HS-5 (cell line): ENCODE data around the gene EEF1AKMT3.

Experiments used
- DNase-seq: peaks from one replicate; pipeline ENCODE4 v3.0.0-alpha.2; 2012; ENCODE audit warnings: low read depth

The EEF1AKMT3 gene

DNA sequence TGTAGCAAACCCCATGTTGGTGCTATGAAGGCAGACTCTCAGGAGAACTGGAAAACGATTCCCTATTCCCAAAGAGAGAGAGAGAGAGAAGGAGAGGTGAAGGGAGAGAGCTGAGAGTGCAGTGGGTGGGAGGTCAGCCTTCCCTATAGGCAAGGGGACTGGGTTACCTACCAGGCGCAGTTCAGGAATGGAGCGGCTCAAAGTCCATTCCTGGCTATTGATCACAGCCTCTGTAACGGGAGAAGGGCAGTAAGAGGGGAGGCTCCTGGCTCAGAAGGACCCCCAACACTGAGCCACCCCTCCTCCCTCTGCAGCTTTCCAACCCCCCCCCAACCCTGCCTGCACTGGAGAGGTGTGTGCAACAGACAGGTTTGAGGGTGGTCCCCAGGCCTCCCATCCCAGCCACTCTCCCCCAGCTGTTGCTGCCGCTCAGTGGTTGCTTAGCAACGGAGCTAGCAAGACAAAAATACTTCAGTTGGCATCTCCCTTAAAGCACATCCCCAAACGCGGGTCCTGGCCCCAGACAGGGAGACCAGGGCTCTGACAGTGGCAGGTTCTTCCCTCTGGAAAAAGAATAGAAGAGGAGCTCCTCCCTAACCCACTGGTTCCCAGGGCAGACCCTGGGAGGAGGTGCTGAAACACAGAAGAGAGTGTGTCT lies 37.1 kb upstream of the EEF1AKMT3 start:
- DNase-seq = no peak

DNA sequence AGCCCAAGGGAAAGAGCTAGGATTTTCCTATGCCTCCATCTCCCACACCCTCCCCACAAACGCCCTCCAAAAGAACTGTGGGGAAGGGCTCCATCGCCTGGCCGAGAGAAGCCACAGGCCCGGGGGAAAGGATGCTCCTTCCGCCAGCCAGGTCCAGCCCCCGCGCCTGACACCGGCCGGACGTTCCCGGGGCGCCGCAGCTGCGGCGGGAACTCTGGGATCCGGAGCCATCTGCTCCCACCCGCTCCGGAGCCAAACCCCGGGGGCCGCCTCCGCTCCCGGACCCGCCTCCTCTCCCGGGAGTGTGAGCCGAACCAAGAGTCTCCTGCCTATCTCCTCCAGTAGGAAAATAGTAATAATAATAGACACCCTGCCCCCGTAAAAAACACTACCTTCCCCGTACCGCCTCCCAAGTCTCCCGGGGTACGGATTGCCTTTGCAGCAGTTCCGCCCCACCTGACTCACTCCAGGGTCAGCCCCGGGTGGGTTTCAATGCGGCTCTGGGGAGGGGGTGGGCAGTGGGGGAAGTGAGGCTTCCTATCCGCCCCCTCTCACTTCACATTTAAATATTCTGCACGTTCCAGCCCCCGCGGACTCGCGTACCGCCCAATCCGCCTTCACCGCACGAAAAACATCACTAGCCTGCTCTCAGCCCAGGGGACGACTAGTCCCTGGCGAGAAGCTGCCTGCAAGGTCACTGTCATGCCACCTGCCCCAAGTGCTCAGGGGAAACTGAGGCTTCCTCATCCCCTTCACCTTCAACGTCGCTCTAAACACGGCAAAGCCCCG lies 36.3 kb upstream of the EEF1AKMT3 start:
- no peak for DNase-seq

DNA sequence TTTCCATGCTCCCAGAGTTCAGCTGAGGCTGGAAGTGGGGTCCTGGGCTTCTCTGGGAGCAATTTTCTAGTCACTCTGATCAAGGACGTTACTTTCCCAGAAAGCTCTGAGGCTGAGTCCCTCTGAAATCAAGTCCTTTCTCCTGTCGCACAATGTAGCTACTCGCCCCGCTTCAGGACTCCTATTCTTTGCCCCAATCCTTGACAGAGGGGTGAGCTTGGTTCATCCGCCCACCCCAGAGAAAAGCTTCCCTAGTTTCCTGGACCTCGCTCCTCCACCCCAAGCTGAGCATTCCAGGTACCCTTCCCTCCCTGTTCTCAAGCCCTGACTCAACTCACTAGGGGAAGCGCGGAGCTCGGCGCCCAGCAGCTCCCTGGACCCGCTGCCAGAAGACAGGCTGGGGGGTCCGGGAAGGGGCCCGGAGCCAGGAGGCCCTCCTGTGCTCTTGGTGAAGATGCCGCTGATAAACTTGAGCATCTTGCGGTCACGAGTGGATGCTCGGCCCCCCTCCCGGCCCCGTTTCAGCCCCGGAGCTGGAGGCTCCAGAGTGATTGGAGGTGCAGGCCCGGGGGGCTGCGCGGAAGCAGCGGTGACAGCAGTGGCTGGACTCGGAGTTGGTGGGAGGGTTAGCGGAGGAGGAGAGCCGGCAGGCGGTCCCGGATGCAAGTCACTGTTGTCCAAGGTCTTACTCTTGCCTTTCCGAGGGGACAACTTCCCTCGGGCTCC lies 35.5 kb upstream of the EEF1AKMT3 start:
- no peak for DNase-seq

DNA sequence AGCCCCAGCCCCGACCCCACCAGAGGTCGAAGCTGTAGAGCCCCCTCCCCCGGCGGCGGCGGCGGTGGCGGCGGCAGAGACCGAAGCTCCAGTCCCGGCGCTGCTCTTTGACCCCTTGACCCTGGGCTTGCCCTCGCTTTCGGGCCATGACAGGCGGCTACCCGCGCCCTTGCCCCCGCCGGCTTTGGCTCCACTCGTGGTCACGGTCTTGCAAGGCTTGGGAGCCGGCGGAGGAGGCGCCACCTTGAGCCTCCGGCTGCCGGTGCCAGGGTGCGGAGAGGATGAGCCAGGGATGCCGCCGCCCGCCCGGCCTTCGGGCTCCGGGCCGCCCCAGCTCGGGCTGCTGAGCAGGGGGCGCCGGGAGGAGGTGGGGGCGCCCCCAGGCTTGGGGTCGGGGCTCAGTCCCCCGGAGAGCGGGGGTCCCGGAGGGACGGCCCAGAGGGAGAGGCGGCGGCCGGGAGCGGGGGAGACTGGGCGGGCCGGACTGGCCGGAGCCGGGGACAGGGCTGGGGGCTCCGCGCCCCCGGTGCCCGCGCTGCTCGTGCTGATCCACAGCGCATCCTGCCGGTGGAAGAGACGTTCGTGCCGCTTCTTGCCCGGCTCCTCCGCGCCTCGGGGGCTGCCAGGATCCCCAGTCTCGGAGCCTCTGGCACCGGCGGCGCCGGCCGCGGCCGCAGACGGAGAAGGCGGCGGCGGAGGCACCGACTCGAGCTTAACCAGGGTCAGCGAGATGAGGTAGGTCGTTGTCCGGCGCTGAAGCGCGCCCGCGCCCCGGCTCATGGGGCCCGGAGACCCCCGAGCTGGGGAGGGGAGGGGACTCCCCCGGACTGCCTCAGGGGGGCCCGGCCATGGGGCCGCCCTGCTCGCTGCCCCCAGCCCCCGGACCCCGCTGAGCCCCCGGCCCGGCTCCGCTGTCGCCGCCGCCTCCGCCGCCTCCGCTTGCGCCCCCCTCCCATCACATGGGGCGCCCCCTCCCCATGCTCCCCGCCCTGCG lies 34.6 kb upstream of the EEF1AKMT3 start:
- no peak for DNase-seq

DNA sequence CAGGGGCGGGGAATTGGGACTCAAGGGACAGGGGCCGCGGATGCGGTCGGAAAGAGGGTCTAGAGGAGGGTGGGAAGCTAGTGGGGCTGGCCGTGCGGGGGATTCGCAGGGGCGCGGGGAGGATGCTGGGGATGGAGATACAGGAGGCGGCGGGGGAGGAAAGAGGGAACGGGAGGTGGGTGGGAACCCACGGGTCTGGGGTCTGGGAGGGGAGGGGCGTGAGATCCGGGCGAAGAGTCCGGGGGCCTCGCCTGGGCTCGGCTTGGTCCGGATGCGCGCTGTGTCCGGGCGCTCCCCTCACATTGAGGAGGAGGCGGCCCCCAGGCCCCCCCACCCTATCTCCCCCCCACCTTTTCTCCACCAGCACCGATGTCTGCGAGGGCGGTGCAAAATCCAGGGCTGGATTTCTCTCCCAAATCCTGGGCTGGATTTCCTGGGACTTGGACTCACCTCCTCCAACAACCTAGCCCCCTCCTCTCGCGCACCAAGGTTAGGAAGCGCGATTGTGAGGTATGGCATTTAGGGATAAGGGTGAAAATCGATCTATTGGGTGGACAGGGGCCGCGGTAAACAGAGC lies 33.7 kb upstream of the EEF1AKMT3 start, which contains the start of gene AGAP2:
Gene AGAP2 (minus strand): TSS at position 82 of the 577 bp plus-strand sequence. CDS start 496 bp downstream, outside the sequence.
- DNase-seq = no peak

DNA sequence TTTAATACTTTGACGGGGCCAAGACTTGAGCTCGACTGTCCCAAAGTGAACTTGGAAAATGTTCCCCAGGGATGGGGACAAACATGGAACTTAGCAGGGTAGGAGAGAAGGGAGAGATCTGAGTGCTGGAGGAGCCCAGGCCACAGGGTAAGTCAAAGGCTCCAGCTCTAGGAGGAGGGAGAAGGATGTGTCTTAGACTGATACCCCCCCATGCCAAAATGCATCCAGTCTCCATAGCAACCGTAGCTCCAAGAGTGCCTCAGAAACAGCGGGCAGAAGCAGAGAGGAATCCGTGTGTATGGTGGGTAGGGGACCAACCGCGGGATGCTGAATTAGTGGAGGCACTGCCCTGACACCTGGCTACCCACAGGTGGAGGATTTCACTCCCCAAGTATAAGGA lies 33.0 kb upstream of the EEF1AKMT3 start:
- no peak for DNase-seq

DNA sequence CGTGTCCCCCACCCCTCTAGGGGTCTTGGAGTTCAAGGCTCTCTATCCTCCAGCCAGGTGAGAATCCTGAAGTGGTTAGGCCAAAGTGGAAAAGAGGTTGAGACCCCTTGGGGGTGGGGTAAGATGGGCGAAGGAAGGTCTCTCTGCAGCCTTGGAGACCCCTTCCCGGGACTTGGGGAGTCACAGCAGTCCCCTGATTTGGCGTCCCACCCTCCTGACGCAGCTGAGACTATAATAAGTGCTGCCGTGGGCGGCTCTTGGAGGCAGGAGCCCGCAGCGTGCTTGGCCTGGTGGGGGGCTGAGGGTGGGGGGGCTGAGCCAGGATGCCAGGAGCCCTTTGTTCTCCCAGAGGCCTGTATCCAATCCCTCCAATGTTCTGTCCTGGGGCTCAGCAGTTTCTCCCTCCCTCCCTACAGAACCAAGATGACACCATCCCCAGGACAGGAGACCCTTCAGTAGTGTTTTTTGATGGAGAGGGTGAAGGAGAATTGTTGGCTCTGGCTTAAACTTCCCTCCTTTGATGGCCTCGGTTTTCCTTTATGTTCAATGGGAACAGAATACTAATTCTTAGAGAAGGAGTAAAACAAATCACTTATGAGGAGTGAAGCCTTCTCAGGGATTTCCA lies 32.4 kb upstream of the EEF1AKMT3 start:
- no peak for DNase-seq

DNA sequence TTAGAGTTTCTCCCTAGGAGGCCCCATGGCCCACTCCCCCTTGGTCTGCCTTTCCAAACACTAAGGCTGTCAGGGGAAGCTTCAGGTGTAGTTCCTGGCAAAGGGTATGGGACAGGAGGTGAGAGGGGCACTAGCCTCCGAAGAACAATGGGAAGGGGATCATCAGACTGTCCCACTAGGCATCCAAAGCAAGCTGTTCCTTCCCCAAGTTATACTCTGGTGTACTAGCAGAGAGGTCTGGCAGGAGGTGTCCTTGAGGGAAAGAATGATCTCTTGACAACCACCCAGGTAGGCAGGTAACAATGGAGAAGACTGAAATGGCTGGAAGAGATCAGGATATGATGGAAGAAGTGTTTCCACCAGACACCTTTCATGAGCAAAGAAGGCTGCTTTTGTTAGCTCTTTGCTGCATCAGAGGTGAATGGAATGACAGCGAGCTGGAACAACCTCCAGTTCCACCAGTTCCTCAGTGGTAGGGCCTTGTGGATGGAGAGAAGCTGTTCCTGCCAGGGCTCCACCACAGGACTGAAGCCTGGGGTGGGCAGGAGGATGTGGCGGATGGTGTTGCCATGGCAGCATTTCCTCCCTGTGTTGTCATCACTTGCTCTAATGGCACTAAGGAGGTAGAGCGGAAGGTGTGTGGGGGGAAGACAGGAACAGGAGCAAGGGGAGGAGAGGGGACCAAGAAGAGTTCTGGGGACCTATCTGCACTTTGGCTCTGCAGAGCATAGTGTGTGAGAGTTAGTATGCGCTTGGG lies 31.6 kb upstream of the EEF1AKMT3 start:
- no peak for DNase-seq

DNA sequence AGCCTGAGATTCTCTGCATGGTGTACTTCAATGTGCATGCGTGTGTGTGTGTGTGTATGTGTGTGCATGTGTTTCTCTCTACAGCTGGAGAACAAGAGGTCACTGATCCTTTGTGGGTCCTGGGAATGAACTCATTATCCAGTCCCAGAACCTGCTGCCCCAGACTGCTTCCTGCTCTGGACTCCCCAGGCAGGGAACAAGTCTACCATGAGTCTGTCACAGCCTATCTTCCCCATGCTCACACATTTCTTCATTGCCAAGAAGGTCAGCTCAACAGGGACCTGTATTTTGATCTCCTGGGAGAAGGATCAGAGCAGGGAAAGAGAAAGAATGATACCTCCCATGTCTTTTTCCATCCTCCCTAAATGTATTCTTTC lies 31.0 kb upstream of the EEF1AKMT3 start:
- DNase-seq = no peak

DNA sequence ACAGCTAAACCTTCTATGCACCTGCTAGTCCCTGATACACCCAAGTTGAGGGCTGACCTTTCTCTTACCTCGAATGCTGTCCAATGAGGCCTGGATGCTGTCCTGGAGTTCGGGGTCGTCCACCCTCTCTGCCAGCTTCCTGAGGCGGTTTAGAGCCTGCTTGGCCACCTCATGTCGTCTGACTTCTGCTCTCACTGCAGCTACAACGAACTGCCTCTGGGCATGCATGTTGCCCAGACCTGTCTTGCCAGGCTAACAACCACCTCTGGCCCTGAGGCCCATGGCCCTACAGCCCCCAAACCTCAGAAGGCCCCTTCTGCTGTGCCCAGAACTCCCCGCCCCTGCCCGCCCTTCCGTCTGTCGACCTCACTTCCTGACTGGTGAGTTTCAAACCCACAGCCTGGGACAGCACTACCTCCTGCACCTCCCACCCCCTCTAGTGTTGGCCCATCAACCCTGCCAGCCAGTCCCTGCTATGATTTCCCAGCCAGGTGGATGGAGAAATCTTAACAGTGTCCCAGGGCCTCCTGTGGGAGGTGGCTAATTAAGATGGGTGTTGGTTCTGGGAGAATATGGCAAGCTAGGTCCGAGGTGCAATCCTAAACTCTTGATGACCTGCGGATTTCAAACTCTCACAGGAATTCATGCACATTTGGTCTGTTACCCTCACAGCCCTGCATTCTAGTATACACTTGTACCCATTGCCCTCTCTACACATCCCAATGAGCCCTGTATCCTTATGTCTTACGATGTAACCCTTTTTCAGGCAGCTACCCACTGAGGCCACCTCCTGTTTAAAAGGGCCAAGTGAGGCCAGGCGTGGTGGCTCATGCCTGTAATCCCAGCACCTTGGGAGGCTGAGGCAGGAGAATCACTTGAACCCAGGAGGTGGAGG lies 30.3 kb upstream of the EEF1AKMT3 start:
- no peak for DNase-seq

DNA sequence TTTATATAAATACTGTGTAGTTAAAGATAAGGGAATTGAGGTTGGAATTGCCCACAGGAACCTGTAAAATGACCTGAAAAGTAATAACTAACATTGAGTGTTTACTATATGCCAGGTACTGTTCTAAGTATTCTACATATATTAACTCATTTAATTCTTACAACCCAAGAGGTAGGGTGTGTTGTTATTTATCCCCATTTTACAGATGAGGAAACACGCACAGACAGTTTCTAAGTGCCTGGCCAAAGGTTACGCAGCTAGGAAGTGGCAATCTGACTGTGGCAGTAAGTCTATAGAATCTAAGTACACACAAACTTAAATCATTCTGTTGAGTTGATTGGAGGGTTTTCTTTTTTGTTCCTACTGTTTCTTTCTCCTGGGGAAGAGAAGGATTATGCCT lies 28.6 kb upstream of the EEF1AKMT3 start:
- no peak for DNase-seq

DNA sequence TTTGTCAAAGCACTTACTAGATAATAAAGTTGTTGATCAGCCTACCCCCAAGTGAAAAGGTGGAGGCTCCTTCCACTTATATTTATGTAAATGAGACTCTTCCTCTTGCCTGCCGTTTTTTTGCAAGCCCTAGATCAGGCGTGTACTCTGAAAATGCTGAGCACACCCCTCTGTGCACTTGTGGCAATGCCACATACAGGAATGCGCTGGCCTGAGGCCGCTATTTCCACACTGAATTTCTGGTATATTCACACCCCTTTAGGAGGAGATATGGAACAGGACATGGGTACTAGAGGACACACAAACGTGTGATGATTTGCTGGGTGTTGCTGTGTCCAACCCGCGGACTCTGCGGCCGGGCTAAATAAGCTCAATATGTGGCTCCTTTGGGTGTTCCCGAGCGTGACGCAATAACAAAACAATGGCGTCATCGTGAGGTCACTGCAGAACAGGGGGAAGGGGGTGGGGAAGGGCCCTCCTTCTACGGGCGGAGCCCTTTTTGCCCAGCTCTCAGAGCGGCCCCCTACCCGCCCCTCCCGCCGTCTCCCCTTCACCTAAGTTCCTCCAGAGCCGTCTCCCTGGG lies 28.1 kb upstream of the EEF1AKMT3 start:
- no peak for DNase-seq

DNA sequence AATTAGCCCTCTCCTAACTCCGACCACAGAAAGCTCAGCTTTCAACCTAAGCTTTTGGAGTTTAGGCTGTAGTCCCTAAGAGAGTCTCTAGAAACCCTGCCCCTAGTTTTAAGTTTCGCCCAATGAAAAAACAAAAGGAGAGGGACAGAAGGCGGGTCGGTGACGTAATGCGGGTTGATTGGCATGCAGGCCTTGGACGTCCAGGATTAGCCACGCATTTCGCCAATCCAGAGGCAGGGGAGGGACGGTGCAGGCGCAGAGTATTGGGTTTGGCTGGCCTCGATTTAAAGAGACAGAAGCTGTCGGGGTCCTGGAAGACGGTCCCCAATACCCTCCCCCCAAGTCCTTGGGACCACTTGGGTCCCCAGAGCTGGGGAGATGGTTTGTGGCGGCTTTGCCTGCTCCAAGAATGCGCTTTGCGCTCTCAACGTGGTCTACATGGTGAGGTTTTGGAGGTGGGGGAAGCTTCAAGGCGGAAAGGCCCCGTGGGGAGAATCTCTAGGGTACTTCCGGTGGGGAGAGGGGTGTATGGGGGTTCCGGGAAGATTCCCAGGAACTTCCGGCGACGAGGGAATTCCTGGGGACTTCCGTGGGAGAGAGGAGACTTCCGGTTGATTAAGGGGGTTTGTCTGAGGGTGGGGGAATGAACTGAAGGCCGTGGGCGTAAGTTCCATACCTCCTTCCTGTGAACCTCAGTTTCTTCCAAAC lies 27.5 kb upstream of the EEF1AKMT3 start, which contains the start of gene TSPAN31:
Gene TSPAN31 (plus strand): TSS at position 263 of the 708 bp plus-strand sequence. CDS start 116 bp downstream, at position 379.
- peak; percentile 97 for DNase-seq

DNA sequence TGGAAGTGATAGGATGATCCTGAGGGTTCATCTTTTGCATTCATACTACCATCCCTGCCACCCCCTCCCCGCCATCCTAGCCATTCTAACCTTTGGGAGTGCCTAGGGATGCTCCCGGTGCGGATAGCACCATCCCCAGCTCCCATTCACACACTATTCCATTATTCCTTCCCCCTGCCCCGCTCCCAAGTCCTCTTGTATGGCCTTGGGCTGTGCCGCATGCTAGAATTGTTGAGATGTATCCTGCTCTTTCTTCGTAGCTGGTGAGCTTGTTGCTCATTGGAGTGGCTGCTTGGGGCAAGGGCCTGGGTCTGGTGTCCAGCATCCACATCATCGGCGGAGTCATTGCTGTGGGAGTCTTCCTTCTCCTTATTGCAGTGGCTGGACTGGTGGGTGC lies 26.9 kb upstream of the EEF1AKMT3 start:
- DNase-seq = no peak

DNA sequence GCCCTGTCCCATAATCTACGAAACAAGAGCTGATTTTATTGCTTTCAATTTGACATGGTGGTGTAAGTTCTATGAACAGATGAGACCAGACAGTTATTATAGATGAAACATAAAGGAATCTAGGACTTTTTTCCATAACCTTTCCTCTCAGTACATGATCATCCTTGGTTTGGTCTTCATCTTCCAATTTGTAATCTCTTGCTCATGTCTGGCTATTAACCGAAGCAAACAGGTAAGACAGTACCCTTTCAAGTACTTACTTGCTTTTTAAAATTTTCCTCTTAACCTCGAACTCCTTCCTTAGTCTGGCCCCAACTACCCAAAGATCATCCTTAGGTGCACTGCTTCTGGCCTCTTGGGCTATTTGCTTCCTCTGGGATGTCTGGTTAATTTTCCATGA lies 26.4 kb upstream of the EEF1AKMT3 start:
- no peak for DNase-seq

DNA sequence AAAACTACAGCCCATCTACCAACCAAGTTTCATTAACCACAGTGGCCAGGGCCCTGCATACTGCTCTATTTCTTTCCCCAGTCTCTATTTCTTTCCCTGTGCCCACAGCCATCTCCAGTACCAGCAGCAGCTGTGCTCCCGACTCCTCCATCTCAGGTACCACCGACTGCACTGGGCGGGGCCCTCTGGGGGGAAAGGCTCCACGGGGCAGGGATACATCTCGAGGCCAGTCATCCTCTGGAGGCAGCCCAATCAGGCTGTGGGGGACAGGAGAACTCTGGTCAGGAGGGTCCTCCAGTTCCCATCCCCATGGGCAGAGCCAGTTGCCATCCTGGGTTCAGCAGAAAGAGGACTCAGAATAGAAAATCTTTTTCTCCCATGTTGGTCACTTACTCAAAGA lies 23.4 kb upstream of the EEF1AKMT3 start:
- no peak for DNase-seq

DNA sequence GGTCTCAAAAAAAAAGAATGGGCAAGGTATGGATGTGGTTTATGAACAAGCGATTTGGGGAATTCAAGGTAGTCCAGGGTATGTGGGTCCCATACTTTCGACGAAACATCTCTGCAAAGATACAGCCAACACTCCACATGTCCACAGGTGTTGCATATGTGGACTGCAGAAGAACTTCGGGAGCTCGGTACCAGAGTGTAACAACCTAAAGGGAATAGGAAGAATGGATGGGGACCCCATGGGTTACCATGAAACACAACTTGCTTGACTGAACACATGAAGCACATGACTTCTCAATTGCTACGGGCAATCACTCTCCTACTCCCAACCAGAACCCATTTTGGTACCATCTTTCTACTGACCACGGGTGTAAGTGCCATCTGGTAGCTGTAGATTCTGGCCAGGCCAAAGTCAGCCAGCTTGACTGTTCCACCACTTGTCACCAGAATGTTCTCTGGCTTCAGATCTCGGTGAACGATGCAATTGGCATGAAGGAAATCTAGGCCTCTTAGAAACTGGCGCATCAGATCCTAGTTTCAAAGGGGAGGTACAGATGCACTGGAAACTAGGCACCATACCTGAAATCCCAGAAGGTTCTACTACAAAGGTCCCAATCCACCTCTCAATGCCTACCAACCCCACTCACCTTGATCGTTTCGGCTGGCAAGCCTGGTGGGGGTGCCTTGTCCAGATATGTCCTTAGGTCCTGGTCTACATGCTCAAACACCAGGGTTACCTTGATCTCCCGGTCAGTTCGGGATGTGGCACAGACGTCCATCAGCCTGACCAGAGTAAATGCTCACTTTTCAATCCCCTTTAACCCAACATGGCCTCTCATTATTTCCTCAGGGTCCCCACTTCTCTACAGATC lies 21.6 kb upstream of the EEF1AKMT3 start:
- no peak for DNase-seq
